Keratinocyte (primary cell): ENCODE results near the gene HMCES. TPM values are rescaled to one million over a fixed set of nuclear protein-coding genes. Genes with fewer than 3 reads are reported as not detected.

ENCODE experiments used
- DNase-seq: peaks from one replicate; pipeline ENCODE4 v3.0.0-alpha.2; 2011; ENCODE audit warnings: low read depth, missing footprints, low spot score
- FAIRE-seq: peaks from 2 replicates; lab custom pipeline; 2011; peaks lifted over from hg19 to GRCh38; lab: Jason Lieb, UNC
- H2AFZ ChIP-seq: 2 replicates; pipeline ENCODE4 v1.6.0; 2012; ENCODE audit warnings: low read length, control low read depth, inconsistent platforms; ENCODE audit not compliant: control insufficient read depth
- H3K27ac ChIP-seq: 2 replicates; pipeline ENCODE4 v1.5.1; 2011; ENCODE audit warnings: low read length; ENCODE audit not compliant: control insufficient read depth, insufficient read depth
- H3K27me3 ChIP-seq: 3 replicates; pipeline ENCODE4 v1.6.0; 2011; ENCODE audit warnings: low read length; ENCODE audit not compliant: control insufficient read depth, insufficient read depth; ENCODE audit errors: extremely low read depth
- H3K36me3 ChIP-seq, 2 experiments: 2 replicates in 1 of 2; 3 replicates in 1 of 2; pipeline ENCODE4 v1.5.1; 2011; ENCODE audit warnings: low read length in 2 of 2, mild to moderate bottlenecking in 1 of 2; ENCODE audit not compliant: control insufficient read depth in 2 of 2, insufficient read depth in 2 of 2; ENCODE audit errors: extremely low read depth in 1 of 2
- H3K4me1 ChIP-seq: 3 replicates; pipeline ENCODE4 v1.5.1; 2011; ENCODE audit warnings: low read length; ENCODE audit not compliant: control insufficient read depth, insufficient read depth; ENCODE audit errors: extremely low read depth
- H3K4me2 ChIP-seq: 3 replicates; pipeline ENCODE4 v1.6.0; 2011; ENCODE audit warnings: low read depth, low read length; ENCODE audit not compliant: control insufficient read depth, insufficient read depth; ENCODE audit errors: extremely low read depth
- H3K4me3 ChIP-seq, 3 experiments: fragments of 200-600 bp in 1 of 3; sonication (generic) in 1 of 3; 2 replicates in 2 of 3; 3 replicates in 1 of 3; pipeline ENCODE4 v1.5.1; 2011 to 2016; ENCODE audit warnings: low read length in 3 of 3, mild to moderate bottlenecking in 3 of 3, control low read depth in 2 of 3, inconsistent platforms in 1 of 3, low read depth in 1 of 3, mixed read lengths in 1 of 3, mixed run types in 1 of 3, moderate library complexity in 1 of 3; ENCODE audit not compliant: control insufficient read depth in 2 of 3, insufficient read depth in 2 of 3; ENCODE audit errors: extremely low read depth in 1 of 3
- H3K79me2 ChIP-seq: 2 replicates; pipeline ENCODE4 v1.6.0; 2012; ENCODE audit warnings: low read length; ENCODE audit not compliant: control insufficient read depth, insufficient read depth
- H3K9ac ChIP-seq: 3 replicates; pipeline ENCODE4 v1.6.0; 2011; ENCODE audit warnings: low read length; ENCODE audit not compliant: control insufficient read depth, insufficient read depth; ENCODE audit errors: extremely low read depth
- H3K9me1 ChIP-seq: 3 replicates; pipeline ENCODE4 v1.6.0; 2011; ENCODE audit warnings: low read length; ENCODE audit not compliant: control insufficient read depth, insufficient read depth; ENCODE audit errors: extremely low read depth
- H3K9me3 ChIP-seq: 2 replicates; pipeline ENCODE4 v1.5.1; 2012; ENCODE audit warnings: low read depth, low read length; ENCODE audit not compliant: control insufficient read depth
- H4K20me1 ChIP-seq: 3 replicates; pipeline ENCODE4 v1.6.0; 2011; ENCODE audit warnings: low read length; ENCODE audit not compliant: control insufficient read depth, insufficient read depth; ENCODE audit errors: extremely low read depth
- EZH2 ChIP-seq: IDR thresholded peaks from one replicate; pipeline ENCODE4 v1.6.1; 2012; ENCODE audit warnings: inconsistent platforms, mild to moderate bottlenecking, low read length, moderate library complexity
- dilution Hi-C: fragments of 300-500 bp; cut with MboI; formaldehyde crosslinking; loops from one replicate; pipeline ENCODE4 v1.7.0; 2020; ENCODE audit warnings: low sequenced_read_pairs; ENCODE audit not compliant: extremely low pct_ligation_motif_present
- polyA plus RNA-seq, 5 experiments: library from polyadenylated mRNA; depleted of rRNA in 3 of 5; stranded (reverse) in 3 of 5; stranded (forward) in 1 of 5; unstranded in 1 of 5; fragments of >200 nt; gene quantifications; 1 replicate in 1 of 5; 2 replicates in 3 of 5; 3 replicates in 1 of 5; pipeline versions ENCODE4 v1.2.1 to v1.2.3, GENCODE V29; 2011 to 2012; ENCODE audit warnings: missing spikeins in 2 of 5, low read depth in 1 of 5, low replicate concordance in 1 of 5
- TF ChIP-seq, protein P1 (sequence below), 3 experiments: IDR thresholded peaks in 1 of 3; conservative IDR thresholded peaks in 1 of 3; optimal IDR thresholded peaks in 1 of 3; 2 replicates in 2 of 3; 3 replicates in 1 of 3; pipeline versions ENCODE3 to v1.5.1; 2011; ENCODE audit warnings: low read length in 3 of 3, mild to moderate bottlenecking in 3 of 3, moderate library complexity in 2 of 3, control low read depth in 1 of 3, inconsistent platforms in 1 of 3; ENCODE audit not compliant: insufficient read depth in 2 of 3; ENCODE audit errors: extremely low read depth in 1 of 3

The HMCES gene
- polyA plus RNA-seq, 1 donor (not counting 4 experiments of a cell fraction or from before 2014, with no cell fraction given) = 54.6 TPM

DNA sequence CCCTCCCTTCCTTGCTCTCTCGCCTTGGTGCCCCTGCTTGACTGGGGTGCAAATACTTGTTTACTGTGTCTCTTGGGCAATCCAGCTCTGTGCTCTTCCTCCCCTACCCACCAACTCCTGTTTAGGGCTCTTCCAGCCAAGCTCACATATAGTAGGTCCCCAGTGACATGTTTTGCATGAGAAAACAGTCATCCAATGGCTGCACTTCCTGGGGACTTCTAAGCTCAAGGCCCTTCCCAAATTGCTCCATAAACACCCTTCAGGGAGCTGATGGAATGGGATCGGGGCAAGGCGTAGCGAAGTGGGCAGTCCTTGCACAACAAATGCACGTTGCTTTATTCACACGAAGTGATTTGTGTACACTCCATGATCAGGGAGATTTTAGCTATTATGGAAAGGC lies 38.7 kb upstream of the HMCES start:
- no peaks in the 10 kb centered on the region for H4K20me1 ChIP-seq
- H3K9me3 ChIP-seq = no peaks in the 10 kb centered on the region
- TF ChIP-seq, protein P1, sequence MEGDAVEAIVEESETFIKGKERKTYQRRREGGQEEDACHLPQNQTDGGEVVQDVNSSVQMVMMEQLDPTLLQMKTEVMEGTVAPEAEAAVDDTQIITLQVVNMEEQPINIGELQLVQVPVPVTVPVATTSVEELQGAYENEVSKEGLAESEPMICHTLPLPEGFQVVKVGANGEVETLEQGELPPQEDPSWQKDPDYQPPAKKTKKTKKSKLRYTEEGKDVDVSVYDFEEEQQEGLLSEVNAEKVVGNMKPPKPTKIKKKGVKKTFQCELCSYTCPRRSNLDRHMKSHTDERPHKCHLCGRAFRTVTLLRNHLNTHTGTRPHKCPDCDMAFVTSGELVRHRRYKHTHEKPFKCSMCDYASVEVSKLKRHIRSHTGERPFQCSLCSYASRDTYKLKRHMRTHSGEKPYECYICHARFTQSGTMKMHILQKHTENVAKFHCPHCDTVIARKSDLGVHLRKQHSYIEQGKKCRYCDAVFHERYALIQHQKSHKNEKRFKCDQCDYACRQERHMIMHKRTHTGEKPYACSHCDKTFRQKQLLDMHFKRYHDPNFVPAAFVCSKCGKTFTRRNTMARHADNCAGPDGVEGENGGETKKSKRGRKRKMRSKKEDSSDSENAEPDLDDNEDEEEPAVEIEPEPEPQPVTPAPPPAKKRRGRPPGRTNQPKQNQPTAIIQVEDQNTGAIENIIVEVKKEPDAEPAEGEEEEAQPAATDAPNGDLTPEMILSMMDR (optimal IDR thresholded peaks at IDR 0.05 in 1 of 3, IDR thresholded peaks at IDR 0.05 in 1 of 3, conservative IDR thresholded peaks at IDR 0.05 in 1 of 3; ENCODE audit: extremely low read depth in 1 of 3, insufficient read depth in 2 of 3, low read length in 3 of 3) = no peak
- no peak for TF ChIP-seq EZH2
- H3K27ac ChIP-seq = peak overlapping the region; percentile 31
- no peak overlapping the region for H3K9ac ChIP-seq
- no peak overlapping the region for H3K4me2 ChIP-seq
- no peak overlapping the region for H3K4me3 ChIP-seq
- H3K27me3 ChIP-seq = no peaks in the 10 kb centered on the region
- FAIRE-seq = no peak
- H3K4me1 ChIP-seq = peaks cover 23% of the 10 kb centered on the region
- no peak for DNase-seq
- no peaks in the 10 kb centered on the region for H3K79me2 ChIP-seq
- dilution Hi-C loops = no loop called here
- no peaks in the 10 kb centered on the region for H3K36me3 ChIP-seq
- no peak overlapping the region for H2AFZ ChIP-seq
- no peaks in the 10 kb centered on the region for H3K9me1 ChIP-seq

DNA sequence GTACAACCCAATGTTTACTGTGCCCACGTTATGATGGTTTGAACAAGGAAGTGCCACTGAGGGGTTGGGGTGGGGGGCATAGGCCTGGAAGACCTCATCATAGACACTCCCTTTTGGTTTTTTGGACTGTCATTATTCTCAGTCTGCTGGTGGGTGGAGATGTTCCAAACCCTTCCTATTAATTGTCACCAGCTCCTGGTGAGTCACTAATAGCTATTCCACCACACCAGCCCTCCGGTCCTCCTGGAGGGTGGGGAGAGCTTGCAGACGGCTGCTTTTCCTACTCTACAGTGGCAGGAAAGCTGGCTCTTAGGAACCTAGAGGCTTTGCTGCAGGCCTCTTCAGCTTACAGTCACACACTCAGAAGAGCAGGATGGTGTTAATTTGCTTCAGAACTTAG lies 38.2 kb upstream of the HMCES start:
- Histone ChIP-seq H3K27me3 (no peaks in the 10 kb centered on the region), H4K20me1 (no peaks in the 10 kb centered on the region), H3K4me3 (no peak overlapping the region), H3K9ac (no peak overlapping the region), H3K9me3 (no peaks in the 10 kb centered on the region), H3K4me1 (peaks cover 27% of the 10 kb centered on the region), H3K4me2 (no peak overlapping the region), H3K9me1 (no peaks in the 10 kb centered on the region), H3K27ac (peak overlapping the region; percentile 31), H3K36me3 (no peaks in the 10 kb centered on the region), H2AFZ (no peak overlapping the region), H3K79me2 (no peaks in the 10 kb centered on the region)
- TF ChIP-seq, protein P1 (optimal IDR thresholded peaks at IDR 0.05 in 1 of 3, IDR thresholded peaks at IDR 0.05 in 1 of 3, conservative IDR thresholded peaks at IDR 0.05 in 1 of 3; ENCODE audit: extremely low read depth in 1 of 3, insufficient read depth in 2 of 3, low read length in 3 of 3) = no peak
- no peak for TF ChIP-seq EZH2
- FAIRE-seq = no peak
- DNase-seq = no peak
- dilution Hi-C loops = no loop called here
